Endothelial cell (in vitro differentiated cells): Measurements from ENCODE around the gene SLIT1. TPM values are rescaled to one million over a fixed set of nuclear protein-coding genes. Genes with fewer than 3 reads are reported as not detected.
A peak's percentile ranks its signal among the peaks of the same experiment; 100 is the strongest.

Experiments
- DNase-seq: peaks from one replicate; pipeline ENCODE4 v3.0.0; 2021; ENCODE audit warnings: low spot score
- H3K27ac Mint-ChIP-seq: one replicate; pipeline ENCODE4 v1.8.0; 2021; ENCODE audit warnings: mixed read lengths, inconsistent platforms; ENCODE audit not compliant: unreplicated experiment
- H3K27me3 Mint-ChIP-seq: one replicate; pipeline ENCODE4 v1.8.0; 2021; ENCODE audit warnings: mild to moderate bottlenecking, moderate library complexity, mixed read lengths, inconsistent platforms; ENCODE audit not compliant: unreplicated experiment
- H3K36me3 Mint-ChIP-seq: one replicate; pipeline ENCODE4 v1.8.0; 2021; ENCODE audit warnings: mild to moderate bottlenecking, low read depth, mixed read lengths, inconsistent platforms; ENCODE audit not compliant: unreplicated experiment
- H3K4me1 Mint-ChIP-seq: one replicate; pipeline ENCODE4 v1.8.0; 2021; ENCODE audit warnings: mild to moderate bottlenecking, mixed read lengths, inconsistent platforms; ENCODE audit not compliant: unreplicated experiment
- H3K4me3 Mint-ChIP-seq: one replicate; pipeline ENCODE4 v1.8.0; 2021; ENCODE audit warnings: mild to moderate bottlenecking, mixed read lengths, inconsistent platforms; ENCODE audit not compliant: unreplicated experiment
- H3K9me3 Mint-ChIP-seq: one replicate; pipeline ENCODE4 v1.8.0; 2021; ENCODE audit warnings: mixed read lengths, inconsistent platforms; ENCODE audit not compliant: unreplicated experiment
- CTCF ChIP-seq: fragments of 200-600 bp; sonication (generic); IDR thresholded peaks from one replicate; pipeline ENCODE4 v1.5.0; 2021; ENCODE audit warnings: antibody characterized with exemption; ENCODE audit not compliant: unreplicated experiment
- total RNA-seq: library from RNA; stranded (reverse); fragmentation: NEBNext Ultra II Directional; extraction: Animal tissue kit (Norgen Biotek cat#: 25700); gene quantifications from one replicate; pipeline ENCODE4 v1.2.1, GENCODE V29; 2021; ENCODE audit not compliant: unreplicated experiment

Gene SLIT1
- total RNA-seq, 1 donor from 2014 or later, result 0.54 TPM

GRCh38 chr10:96999337-96999736 is 186.4 kb downstream of the SLIT1 start:
- no peak for DNase-seq
- no peaks in the 10 kb centered on the region for H3K9me3 Mint-ChIP-seq
- H3K27ac Mint-ChIP-seq, result no peak overlapping the region
- no peaks in the 10 kb centered on the region for H3K36me3 Mint-ChIP-seq
- H3K27me3 Mint-ChIP-seq, result peaks cover 5% of the 10 kb centered on the region
- no peak for TF ChIP-seq CTCF
- H3K4me1 Mint-ChIP-seq, result peaks cover 29% of the 10 kb centered on the region
- no peak overlapping the region for H3K4me3 Mint-ChIP-seq

GRCh38 chr10:96998329-96998888 is 187.3 kb downstream of the SLIT1 start:
- Mint-ChIP-seq H3K4me1 (peaks cover 31% of the 10 kb centered on the region), H3K27ac (no peak overlapping the region), H3K9me3 (no peaks in the 10 kb centered on the region), H3K36me3 (no peaks in the 10 kb centered on the region), H3K4me3 (peak overlapping the region; percentile 37), H3K27me3 (peaks cover 2% of the 10 kb centered on the region)
- no peak for DNase-seq
- TF ChIP-seq CTCF, result no peak

- Mint-ChIP-seq H3K4me1 (peaks cover 34% of the 10 kb centered on the region), H3K27ac (peak overlapping the region; percentile 42), H3K9me3 (no peaks in the 10 kb centered on the region), H3K4me3 (no peak overlapping the region), H3K27me3 (peaks cover 2% of the 10 kb centered on the region), H3K36me3 (no peaks in the 10 kb centered on the region)
- DNase-seq, result no peak
- TF ChIP-seq CTCF, result no peak
Measured at GRCh38 chr10:96996275-96996965, 189.3 kb downstream of the SLIT1 start.

GRCh38 chr10:96995851-96996250 is 189.9 kb downstream of the SLIT1 start:
- Mint-ChIP-seq H3K27me3 (peaks cover 2% of the 10 kb centered on the region), H3K27ac (peak overlapping the region; percentile 92)

More at GRCh38 chr10:96995851-96996250, 189.9 kb downstream of the SLIT1 start:
- DNase-seq, result no peak
- Mint-ChIP-seq H3K4me3 (no peak overlapping the region), H3K9me3 (no peaks in the 10 kb centered on the region), H3K4me1 (peaks cover 37% of the 10 kb centered on the region), H3K36me3 (no peaks in the 10 kb centered on the region)
- no peak for TF ChIP-seq CTCF
